NCI-H510A treated with DMSO at 0.1 percent for 48 hours (cell line): ENCODE results near the gene DHH.
"Not testable (repeated sequence)": the region's sequence is repeated elsewhere in the genome, so short reads cannot be mapped to it uniquely, and the experiment has no call there.

Experiments
- DNase-seq: peaks from one replicate; lab custom pipeline; 2025; lab: John Stamatoyannopoulos, UW

DHH gene

DNA sequence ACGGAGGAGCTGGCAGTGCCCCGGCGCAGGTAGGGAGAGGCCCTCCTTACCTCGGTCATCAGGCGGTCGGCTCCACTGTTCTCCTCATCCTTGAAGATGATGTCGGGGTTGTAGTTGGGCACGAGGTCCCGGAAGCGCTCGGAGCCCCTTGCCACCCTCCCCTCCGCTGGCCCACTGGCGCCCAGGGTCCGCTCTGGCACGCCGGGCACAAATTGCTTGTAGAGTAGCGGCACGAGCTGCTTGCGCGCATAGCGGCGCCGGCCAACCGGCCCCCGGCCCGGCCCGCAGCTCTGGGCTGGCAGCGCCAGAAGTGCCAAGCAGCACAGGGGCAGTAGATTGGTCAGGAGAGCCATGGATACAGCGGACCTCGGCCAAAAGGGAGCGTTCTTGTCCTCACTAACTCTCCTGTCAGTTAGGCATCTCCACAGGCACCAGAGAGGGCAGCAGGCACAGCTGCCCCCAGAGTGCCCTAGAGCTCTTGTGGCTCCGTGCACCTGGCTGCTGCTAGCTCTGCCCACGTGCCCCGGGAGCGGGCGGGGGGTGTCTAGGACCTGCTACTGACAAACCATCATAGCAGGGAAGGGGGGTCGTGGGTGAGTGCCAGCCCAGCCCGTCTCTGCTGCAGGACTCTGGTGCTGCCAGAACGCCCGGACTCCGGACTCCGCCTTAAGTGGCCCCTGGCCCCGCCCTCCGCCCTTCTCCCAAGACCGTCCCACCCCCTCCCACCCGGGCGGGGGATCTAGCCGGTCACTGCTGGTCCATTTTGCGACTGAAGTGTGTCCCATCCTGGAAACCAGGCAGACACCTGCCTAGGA, at the start of gene DHH:
Gene DHH (minus strand): TSS at position 642 of the 815 bp plus-strand sequence. CDS start 289 bp downstream, at position 353.
- DNase-seq, result peak; percentile 35

- DNase-seq, result no peak
Observed at GRCh38 chr12:49144384-49144783, 49.8 kb upstream of the DHH start.

- no peak for DNase-seq
Observed at GRCh38 chr12:49138999-49139398, 44.4 kb upstream of the DHH start.

GRCh38 chr12:49138587-49138986, 44.0 kb upstream of the DHH start:
- no peak for DNase-seq

DNA sequence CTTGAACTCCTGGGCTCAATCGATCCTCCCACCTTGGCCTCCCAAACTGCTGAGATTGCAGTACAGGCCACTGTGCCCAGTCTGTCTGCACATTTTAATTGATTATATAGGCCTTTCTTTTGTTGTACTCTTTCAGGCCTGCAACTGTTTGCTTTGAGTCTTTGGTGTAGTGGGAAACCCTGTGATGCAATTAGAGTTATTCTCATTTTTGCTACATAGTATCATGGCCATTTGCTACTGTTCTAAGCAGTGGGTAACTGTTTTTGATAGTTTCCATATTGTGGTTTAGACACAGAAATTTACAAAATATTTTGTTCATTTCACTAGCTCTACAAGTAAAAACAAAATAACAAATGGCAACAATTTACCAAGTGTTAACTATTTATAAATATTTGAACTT, 42.9 kb upstream of the DHH start:
- no peak for DNase-seq

GRCh38 chr12:49136997-49137396, 42.4 kb upstream of the DHH start:
- DNase-seq, result not testable (repeated sequence)

- DNase-seq, result no peak
Observed at GRCh38 chr12:49133590-49133989, 39.0 kb upstream of the DHH start.

GRCh38 chr12:49133014-49133413, 38.4 kb upstream of the DHH start:
- DNase-seq, result peak; percentile 14

DNA sequence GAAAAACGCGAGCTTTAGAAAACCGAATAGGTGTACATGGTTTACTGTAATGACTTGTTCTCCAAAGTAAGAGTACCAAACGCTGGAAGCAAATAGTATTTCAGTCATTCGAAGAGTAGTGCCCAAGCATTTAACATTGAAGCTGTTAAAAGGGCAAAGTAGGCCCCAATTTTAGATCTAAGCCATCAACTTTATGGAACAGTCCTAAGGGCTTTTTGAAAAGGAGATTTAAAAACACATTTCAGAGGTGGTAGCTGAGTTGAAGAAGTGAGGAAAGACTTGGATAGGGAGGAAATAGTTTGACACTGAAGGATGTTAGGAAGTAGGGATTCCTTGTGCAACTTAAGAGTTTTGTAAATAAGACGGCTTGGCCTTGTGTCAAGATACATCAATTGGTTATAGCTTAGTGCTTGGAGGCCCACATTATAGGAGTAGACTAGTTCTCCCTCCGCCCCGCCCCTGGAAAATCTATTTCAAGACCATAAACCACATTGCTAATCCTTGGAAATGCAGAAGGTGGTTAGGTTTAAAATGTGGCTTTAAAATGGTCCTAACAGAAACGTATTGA, 37.4 kb upstream of the DHH start:
- DNase-seq, result peak; percentile 69

GRCh38 chr12:49131051-49131893, 36.7 kb upstream of the DHH start, which contains the start of gene TUBA1B:
TSS of gene TUBA1B (minus strand) at chr12:49131395. CDS start at chr12:49131300, 95 bp downstream.
- DNase-seq, result peak; percentile 86

GRCh38 chr12:49130151-49131050, 35.8 kb upstream of the DHH start:
- peak; percentile 88 for DNase-seq

DNA sequence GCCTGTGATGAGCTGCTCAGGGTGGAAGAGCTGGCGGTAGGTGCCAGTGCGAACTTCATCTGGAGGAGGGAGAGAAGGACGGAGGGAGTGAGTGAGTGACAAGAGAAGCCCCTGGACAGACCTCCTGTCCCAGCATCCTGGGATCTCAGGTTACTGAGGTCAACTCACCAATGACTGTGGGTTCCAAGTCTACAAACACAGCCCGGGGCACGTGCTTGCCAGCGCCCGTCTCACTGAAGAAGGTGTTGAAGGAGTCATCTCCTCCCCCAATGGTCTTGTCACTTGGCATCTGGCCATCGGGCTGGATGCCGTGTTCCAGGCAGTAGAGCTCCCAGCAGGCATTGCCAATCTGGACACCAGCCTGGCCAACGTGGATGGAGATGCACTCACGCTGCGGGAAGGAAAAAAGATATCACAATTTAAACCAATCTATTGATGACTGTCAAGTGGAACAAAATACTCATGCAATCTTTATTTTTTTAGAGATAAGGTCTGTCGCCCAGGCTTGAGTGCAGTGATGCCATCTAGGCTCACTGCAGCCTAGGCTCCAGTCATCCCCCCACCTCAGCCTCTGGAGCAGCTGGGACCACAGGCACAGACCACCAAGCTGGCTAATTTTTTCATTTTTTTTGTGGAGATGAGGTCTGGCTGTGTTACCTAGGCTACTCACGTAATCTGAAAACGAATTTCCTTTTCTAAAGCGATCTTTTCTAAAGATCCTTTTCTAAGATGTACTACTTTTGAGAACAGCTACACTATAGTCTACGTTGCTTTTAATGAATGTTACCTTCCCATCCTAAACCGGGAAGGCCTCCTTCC, 34.9 kb upstream of the DHH start:
- no peak for DNase-seq

GRCh38 chr12:49127971-49128370, 33.4 kb upstream of the DHH start:
- not testable (repeated sequence) for DNase-seq

DNA sequence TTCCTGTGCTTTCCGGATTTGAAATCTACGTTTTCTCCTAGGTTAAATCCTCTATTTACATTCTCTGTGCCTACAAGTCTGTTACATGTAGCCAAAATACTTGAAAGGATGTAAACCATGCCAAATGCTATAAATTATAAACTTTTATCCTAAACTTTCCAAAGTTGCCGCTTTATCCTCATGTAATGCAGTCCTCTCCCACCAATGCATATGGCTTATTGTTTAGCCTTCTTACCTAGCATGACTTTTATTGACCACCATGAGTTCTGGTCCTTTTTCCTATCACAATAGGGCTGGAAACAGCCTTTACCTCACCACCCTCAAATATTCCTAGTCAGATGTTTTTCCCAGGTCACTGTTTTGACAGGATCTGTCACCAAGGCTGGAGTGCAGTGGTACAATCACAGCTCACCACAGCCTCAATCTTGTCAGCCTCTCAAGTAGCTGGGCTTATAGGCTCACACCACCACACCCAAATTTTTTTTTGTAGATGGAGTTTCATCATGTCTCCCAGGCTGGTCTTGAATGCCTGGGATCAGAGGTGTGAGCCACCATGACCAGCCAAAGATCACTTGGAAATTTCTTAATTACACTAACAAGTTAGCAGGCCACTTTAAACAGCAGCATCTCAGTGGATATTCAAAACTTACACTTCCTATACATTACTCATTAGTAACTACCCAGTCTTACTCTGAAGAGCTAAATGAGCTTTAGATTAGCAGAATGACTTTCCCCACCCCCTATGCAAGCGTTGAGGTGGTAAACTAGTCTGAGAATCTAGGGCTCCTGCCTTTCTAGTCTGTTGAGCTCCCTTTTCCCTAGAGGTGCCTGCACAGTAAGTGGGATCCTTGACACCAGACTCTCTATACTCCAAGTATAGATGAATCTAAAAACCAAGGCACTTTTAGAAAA, 32.5 kb upstream of the DHH start:
- peak; percentile 33 for DNase-seq

- DNase-seq, result peak; percentile 36
Observed at GRCh38 chr12:49121047-49121696, 26.6 kb upstream of the DHH start.

GRCh38 chr12:49111206-49111605, 16.6 kb upstream of the DHH start:
- DNase-seq, result no peak

- peak; percentile 98 for DNase-seq
Observed at GRCh38 chr12:49110464-49111155, 16.0 kb upstream of the DHH start, which contains the start of gene LMBR1L. TSS of gene LMBR1L (minus strand) at chr12:49110847. CDS start at chr12:49110555, 292 bp downstream.
